GM12872 (cell line): ENCODE results near the gene COLEC11.

ENCODE experiments used
- CTCF ChIP-seq: IDR thresholded peaks from 3 replicates; pipeline ENCODE4 v1.5.1; 2011; ENCODE audit warnings: low read depth, mild to moderate bottlenecking, low read length, moderate library complexity; ENCODE audit not compliant: insufficient read depth

The COLEC11 gene

GRCh38 chr2:3633982-3634595, 39.2 kb downstream of the COLEC11 start:
- no peak for TF ChIP-seq CTCF

GRCh38 chr2:3634596-3635121, 39.7 kb downstream of the COLEC11 start:
- TF ChIP-seq CTCF = no peak

GRCh38 chr2:3635171-3635974, 40.5 kb downstream of the COLEC11 start:
- TF ChIP-seq CTCF = no peak

- no peak for TF ChIP-seq CTCF
Observed at GRCh38 chr2:3636586-3637310, 41.8 kb downstream of the COLEC11 start.

- TF ChIP-seq CTCF = no peak
Observed at GRCh38 chr2:3637311-3637675, 42.4 kb downstream of the COLEC11 start.

- no peak for TF ChIP-seq CTCF
Observed at GRCh38 chr2:3637692-3638455, 43.0 kb downstream of the COLEC11 start.
